Measurements from ENCODE around the gene SOCS2.
"Not testable (repeated sequence)": the region's sequence is repeated elsewhere in the genome, so short reads cannot be mapped to it uniquely, and the experiment has no call there.

SOCS2 gene

DNA sequence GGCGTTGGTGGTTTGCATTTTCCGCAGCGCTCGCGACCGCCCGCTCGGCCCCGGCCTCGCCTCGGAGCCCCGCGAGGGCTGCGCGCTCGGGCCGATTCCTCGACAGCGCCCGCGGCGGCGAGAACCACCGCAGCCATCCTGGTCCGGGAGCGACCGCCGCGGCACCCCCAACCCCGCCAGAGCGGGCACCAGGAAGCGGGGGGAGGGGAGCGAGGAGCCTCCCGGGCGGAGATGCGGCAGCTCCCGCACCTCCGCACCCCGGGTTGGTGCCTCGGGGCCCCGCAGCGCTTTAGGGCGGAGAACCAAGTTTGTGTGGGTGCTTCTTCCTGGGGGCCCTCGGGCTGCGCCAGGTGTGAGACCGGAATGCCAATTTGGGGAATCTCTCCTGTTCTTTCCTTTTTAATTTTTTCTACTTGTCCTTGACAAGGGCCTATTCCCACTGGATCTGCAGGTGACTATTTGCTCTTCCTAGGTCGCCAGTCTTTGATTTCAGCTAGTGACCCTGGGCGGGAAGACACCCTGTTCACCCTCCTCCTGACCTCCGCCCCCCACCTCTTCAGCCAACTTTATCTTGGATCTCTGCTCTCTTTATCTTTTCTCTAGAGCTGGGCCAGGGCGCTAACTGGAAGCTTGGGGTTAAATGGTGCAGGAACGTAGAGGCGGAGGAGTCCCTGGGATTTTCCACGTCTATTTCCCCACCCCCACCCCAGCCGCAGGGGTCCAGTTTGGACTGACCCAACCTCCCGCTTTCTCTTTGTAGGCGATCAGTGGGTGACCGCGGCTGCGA is at the start of gene SOCS2:
SOCS2 (plus strand) TSS at position 751 of the 787 bp plus-strand sequence. CDS start 223 bp downstream, outside the sequence.
- no peak for DNase-seq (ENCODE audit: low read depth)

DNA sequence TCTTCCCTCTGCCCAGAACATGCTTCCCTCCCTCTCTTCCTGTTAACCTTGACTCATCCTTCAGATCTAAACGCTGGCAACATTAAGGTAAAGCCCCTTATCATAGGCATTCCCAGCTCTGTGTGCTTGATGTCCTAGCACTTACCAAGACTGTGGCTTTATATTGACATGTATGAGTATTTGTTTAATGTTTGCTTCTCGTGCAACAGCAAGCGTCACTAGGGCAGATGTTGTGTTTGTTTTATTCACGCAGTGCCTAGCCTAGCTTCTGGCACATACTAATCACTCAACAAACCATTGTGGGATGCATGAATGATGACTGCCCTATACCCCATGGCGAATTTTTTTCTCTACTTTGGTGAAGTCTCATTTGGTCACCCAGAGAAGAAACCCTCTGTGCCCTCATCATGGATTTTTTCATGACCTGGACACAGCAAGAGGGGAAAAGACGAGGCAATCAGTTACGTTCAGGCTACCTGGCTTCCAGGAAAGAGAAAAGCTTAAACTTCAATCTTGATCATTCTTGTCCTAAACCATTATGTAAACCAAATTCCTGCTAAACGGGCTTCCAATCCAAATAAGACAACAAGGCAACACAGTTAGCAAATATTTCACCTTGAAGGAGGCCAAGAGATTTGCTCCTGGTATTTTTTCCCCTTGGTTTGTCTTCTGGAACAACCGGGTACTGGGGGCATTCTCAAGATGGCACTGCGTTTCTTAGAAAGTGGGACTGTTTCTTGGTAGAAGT is 47.9 kb upstream of the SOCS2 start:
- DNase-seq (ENCODE audit: low read depth): no peak

DNA sequence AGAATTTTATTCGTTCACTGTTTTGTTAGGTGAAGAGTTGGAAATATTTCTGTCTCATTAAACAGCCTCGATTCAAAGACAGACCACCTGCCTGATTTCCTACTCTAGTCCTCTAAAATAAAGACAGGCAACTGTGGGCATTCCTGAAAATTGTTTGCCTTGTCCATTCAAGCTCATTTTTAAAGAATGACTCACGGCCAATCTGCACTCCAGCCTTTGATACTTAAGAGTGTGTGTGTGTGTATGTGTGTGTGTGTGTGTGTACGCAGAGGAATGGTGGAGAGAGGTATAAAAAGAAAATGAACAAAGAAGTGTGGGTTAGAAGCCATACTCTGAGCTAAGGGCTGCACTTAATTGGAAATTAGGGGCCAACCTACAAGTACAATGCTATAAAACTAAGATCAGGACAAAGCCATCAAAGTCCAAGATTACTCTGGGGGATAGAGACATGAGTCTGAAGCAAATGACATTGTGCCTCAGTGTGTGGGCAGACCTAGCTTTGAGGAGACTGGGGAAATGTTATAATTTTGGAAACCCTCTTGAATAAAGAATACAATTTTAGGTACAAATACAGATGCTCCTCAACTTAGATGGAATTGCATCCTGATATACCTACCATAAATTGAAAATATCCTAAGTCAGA is 45.6 kb upstream of the SOCS2 start:
- peak; percentile 77 for DNase-seq (ENCODE audit: low read depth)

DNA sequence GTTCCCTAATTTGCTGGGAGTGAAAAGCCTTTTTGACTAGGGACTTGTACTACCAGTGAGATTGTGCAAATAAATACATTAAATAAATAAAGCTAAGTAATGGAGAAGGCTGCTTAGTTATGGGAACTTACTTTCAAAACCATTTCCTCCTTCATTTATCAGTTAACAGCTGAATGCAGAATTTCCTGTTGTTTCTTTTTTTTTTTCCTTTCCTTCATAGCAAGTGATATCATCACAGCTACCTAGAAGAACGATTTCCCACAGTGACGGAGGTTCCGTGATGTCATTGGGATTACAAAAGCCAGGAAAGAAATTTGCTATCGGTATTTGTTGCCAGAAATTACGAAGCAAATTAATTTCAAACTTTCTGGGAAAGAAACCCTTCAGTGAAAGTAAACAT is 42.1 kb upstream of the SOCS2 start:
- DNase-seq (ENCODE audit: low read depth): no peak

- DNase-seq (ENCODE audit: low read depth): no peak
Observed at GRCh38 chr12:93533310-93533709, 39.2 kb upstream of the SOCS2 start.

DNA sequence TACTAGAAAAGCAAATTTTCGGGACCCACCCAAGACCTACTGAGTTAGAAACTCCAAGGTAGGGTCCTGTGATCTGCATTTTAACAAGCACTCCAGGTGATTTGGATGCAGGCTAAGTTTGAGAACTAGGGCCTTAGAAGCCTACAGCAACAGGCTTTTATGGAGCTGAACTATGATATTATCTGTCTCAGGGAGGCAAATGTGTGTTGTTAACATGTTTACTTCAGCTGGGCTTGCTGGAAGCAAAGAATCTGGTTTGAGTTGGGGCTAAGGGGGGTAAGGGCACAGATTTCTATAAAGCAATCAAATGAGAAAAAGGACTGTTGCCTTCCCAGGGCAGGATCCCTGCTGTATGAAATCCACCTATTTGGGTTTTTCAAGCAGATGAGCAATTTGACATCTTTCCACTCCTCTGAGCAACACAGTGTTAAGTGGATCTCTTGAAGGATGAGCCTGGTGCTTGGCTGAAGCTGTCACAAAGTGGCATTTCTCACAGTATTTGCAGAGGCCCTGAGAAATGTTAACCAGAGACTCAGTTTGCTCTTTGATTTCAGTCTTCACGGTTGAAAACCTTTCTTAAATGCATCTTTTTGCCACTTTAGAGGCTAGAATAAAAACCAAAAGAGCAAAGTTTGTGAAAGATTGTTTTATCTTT is 36.2 kb upstream of the SOCS2 start:
- DNase-seq (ENCODE audit: low read depth): no peak

DNA sequence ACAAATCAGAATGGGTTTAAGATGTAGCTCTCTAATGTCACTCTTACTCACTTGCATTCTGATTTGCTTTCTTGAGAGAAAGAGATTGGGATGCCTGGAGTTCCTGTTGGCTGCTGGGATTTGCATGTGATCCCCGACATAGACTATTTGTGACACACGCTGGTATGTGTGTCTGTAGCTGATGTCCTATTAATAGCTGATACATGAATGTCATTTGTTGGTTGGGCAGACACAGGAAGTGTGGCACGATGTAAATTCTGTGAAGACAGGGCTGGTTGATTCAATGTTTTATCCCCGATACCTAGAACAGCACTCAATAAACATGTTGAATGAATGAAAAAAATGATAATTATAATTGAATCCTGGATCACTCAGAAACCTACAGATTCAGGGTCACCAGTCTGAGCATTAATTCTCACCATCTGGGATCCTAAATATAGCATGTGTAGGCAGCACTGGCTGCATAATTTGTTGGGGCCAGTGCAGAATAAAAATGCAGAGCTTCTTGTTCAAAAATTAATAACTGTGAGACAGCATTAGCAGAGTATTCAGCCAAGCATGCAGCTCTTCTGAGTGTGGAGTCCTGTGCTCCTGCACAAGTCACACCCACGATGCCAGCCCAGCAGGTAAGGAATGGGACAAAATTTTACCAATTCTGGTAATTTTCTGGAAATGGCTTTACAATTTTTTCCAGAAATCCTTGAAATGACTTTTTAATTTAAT is 35.5 kb upstream of the SOCS2 start:
- DNase-seq (ENCODE audit: low read depth): no peak

DNA sequence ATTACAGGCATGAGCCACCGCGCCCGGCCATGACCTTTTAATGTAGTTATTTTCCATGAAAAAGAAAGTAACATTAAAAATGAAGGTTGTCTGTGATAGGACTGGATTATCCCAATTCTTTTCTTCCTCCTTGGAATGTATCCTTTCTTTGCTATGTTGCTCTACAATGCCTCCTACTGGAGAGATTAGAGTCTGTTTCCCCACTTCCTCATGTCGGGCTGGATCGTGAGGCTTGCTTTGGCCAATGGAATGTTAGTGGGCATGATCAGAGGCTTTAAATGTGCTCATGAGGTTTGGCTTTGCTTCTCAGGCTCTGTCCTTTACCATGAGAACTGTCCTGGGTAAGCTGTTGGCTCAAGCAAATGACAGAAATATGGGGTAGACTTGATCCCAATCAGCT is 34.7 kb upstream of the SOCS2 start:
- DNase-seq (ENCODE audit: low read depth): no peak

- DNase-seq (ENCODE audit: low read depth): no peak
Observed at GRCh38 chr12:93539821-93540220, 32.7 kb upstream of the SOCS2 start.

- DNase-seq (ENCODE audit: low read depth): peak; percentile 1
Observed at GRCh38 chr12:93540466-93540865, 32.0 kb upstream of the SOCS2 start.

DNA sequence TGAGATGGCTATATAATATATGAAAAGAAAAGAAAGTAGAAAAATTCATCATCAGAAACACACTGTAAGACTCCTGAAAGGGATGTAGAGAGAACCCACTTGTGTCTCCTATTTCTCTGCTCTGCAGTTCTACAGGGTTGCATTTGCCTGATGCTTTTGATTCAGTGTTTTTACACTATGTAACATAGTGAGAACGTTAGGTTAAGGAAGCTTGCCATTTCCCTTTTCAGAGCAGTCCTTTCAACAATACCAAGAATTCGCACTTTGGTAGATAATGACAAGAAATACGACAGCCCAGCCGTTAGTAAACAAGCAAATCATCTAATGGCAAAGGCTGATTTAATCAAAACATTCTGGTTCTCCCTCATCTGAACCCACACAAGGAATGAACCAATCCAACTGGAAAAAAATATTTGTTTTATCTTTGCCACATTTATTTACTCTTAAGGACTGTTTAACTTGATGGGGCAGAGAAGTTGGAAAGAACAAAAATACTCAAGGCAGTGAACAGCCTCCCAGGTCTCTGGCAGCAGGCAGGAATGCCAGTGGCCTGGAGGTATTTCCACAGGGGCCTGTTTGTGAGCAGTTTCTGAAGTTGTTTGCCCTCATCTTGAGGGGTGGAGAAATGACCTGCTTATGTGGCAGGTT is 30.8 kb upstream of the SOCS2 start:
- DNase-seq (ENCODE audit: low read depth): no peak

- no peak for DNase-seq (ENCODE audit: low read depth)
Observed at GRCh38 chr12:93547778-93548177, 24.7 kb upstream of the SOCS2 start.

GRCh38 chr12:93549174-93549573 is 23.3 kb upstream of the SOCS2 start:
- DNase-seq (ENCODE audit: low read depth): no peak

DNA sequence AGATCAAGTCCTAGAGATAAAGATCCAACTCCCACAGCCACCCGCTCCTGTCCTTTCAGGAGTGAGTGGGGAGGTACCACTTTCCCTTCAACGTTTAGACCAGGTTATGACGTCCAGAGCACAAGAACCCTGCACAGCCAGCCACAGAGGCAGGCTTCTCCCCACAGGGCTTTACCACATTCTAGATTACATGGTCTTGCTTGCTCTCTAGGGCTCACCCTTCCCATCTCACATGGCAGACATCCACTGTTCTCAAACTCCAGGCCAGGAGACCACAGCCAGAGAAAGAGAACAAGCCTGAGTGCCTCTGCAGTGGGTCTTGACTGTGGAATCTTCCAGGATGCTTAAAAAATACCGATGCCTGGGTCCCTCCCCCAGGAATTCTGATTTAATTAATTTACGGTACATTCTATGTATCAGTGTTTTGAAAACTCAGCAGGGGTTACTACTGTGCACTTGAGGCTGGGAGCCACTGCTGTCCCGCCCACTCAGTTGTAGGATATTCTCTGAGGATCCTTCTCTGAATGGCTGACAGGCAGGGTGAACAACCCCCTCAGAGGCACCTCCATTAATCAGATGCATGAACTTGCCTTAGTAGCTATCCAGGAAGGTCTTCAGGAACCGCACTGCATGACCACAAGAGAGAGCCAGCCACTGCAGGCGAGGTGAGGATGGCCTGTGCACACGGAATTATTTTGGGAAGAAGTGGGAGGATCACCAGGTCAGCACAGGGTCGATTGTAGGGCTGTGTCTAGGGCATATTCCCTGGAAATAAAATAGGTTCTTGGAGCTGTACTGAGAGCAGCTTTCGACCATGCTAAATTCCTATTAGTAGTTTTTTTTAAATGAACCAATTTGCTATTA is 21.5 kb upstream of the SOCS2 start:
- no peak for DNase-seq (ENCODE audit: low read depth)

- DNase-seq (ENCODE audit: low read depth): no peak
Observed at GRCh38 chr12:93552427-93552826, 20.0 kb upstream of the SOCS2 start.

DNA sequence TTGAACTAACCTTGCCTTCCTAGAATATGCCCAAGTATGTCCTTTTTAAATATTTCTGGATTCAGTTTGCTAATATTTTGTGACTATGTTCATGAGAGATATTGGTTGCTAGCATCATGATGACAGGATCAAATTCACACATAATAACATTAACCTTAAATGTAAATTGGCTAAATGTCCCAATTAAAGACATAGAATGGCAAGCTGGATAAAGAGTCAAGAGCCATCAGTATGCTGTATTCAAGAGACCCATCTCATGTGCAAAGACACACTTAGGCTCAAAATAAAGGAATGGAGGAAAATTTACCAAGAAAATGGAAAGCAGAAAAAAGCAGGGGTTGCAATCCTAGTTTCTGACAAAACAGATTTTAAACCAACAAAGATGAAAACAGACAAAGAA is 14.6 kb upstream of the SOCS2 start:
- not testable (repeated sequence) for DNase-seq (ENCODE audit: low read depth)

DNA sequence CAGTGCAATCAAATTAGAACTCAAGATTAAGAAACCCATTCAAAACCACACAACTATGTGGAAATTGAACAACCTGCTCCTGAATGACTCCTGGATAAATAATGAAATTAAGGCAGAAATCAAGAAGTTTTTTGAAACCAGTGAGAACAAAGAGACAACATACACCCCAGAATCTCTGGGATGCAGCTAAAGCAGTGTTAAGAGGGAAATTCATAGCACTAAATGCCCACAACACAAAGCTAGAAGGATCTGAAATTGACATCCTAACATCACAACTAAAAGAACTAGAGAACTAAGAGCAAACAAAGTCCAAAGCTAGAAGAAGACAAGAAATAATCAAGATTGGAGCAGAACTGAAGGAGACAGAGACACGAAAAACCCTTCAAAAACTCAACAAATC is 13.8 kb upstream of the SOCS2 start:
- not testable (repeated sequence) for DNase-seq (ENCODE audit: low read depth)

GRCh38 chr12:93563807-93564538 is 8.5 kb upstream of the SOCS2 start:
- DNase-seq (ENCODE audit: low read depth): no peak

GRCh38 chr12:93565760-93566159 is 6.7 kb upstream of the SOCS2 start:
- DNase-seq (ENCODE audit: low read depth): no peak

DNA sequence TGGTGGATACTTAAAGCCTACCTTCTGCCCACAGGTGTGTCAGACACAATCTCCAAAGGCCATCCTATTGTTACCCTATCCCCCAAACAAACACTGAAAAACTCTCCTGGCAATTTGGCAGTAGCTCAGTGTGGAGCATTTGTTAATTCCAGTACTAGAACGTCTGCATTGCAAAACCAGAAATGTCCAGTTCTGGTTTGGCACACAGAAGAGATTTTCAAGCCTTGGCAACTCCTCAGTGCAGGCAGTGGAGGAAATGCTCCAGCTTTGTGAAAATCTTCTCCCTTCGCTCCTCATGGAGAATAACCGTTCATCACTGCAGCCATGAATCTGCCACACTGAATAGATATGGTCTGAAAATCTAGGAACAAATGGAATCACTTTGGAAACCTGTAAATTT is 5.3 kb upstream of the SOCS2 start:
- DNase-seq (ENCODE audit: low read depth): no peak

Data from fibroblast of the conjunctiva (primary cell).